Stimulated activated CD4-positive, alpha-beta T cell treated with anti-CD3 and anti-CD28 coated beads, Interleukin-4, amount 100 ng/mL, for 4 hours (primary cell): ENCODE measurements around the gene RAB12.
"Not testable (repeated sequence)": the region's sequence is repeated elsewhere in the genome, so short reads cannot be mapped to it uniquely, and the experiment has no call there.

Source experiments
- DNase-seq, 2 experiments: peaks; one replicate each; pipeline ENCODE4 v3.0.0-alpha.2; 2020

RAB12 gene

GRCh38 chr18:8651478-8652261, 42.4 kb downstream of the RAB12 start:
- not testable (repeated sequence) for DNase-seq

DNA sequence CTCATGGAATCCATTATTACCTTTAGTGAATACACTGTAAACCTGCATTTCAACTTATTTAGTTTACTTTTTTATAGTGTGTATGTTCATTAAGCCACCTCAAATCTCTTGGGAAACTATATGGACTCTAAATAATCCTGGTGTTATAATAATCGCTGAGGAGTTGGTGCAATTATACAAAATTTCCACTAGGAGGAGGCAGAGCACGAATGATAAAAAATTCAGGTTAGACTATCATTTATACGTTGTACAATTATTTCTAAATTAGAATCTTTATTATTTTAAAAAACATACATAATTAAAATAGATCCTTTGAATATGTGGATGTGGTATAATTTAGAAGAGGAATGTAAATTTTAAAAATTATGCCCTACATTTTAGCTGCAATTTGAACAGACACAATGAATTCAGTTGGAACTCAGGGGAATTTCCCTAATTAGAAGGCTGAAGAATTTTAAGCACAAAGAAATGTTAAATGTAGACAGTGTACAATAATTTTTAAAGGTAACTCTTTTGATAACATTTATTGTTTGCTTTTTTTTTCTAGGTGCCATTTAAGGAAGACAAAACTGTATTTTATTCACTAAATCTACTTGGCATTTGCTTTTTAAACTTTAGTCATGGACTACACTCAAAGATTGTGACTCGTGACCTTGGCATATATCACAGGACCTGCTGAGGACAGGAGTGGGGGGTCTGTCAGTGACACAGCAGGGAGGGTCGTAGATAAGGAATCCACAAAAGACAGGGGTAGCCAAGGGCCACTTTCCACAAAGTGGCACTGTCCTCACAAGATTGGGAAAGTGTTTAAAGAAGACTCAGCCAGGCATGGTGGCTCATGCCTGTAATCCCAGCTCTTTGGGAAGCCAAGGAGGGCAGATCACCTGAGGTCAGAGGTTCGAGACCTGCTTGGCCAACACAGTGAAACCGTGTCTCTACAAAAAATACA, 45.5 kb downstream of the RAB12 start:
- no peak for DNase-seq

DNA sequence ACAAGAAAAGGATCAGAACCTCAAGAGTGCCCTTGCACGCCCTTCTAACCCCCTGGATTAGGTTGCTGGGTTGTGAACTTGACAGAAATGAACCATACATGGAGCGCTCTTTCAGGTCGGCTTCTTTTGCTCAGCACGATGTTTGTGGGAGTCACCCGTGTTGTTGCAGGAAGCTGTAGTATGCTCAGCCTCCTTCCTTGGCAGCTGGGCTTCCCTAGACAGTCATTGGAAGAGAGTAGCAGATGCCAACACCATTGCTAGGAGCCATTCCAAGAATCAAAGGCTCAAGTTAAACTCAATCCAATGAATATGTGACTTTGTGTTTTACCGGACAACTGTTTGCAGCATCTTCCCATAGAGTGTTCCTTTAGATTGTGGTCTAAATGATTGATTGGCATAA, 47.0 kb downstream of the RAB12 start:
- no peak for DNase-seq

DNA sequence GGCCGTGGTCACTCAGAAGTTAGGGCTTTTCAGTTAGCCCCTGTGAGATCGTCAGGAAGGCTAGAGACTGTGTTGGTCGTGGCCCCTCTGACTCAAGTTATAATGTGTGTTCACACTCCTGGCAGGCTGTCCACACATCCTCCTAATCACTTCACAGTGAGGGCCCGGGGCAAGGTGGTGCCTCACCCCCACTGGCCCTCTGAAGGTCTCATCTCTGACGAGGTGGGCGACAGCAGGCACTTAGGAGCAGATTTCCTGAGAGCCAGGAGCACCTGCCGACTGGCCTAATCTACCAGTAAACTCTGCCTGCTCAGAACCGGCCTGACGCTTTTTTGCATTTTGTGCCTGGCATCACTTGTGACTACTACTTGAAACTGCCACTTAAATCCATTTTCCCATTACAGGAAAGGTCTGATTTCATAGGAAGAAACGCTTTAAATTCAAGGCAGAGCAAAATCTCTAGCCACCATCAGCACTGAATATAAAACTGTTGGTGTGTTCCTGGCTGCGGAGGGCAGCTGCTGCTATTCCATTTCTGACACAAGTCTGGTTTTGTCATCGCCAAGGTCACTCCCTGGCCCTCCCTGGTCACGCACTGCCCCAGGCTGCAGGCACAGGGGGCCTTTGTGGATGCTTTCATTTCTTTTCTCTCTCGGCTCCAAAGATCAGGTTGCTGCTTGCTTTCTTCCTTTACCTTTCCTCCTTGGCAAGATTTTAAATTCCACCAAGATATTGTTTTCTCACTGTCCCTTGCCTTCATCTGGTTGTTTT, 48.0 kb downstream of the RAB12 start:
- DNase-seq, result no peak

GRCh38 chr18:8657873-8658470, 48.7 kb downstream of the RAB12 start:
- DNase-seq, result no peak

DNA sequence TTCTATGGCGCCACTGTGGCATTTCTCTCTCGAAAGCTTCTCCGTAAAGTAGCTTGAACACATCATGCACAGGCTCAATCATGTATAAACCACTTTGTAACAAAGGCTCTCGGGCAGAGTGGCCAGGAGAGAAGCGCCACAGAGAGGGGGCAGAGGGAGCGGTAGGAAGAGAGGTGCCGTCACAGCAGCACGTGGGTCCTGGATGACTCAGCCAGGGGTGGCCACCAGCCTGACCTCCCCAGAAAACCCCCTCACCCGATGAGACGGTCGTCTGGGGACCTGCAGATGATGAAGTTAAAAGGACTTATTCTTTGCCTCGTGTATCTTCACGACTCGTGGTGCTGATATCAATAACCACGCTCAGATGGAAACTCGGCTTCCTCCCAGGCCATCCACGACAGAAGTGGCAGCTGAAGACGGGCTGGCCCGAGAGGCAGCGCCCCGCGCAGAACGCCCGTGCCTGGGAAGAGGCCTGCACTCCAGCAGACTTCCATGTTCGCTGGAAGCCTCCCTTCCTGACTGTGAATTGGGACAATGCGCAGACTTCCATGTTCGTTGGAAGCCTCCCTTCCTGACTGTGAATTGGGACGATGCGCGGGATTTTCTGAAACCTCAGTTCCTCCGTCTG, 49.7 kb downstream of the RAB12 start:
- no peak for DNase-seq

- no peak for DNase-seq
These were observed 50.5 kb downstream of the RAB12 start for GRCh38 chr18:8659609-8660242.

DNA sequence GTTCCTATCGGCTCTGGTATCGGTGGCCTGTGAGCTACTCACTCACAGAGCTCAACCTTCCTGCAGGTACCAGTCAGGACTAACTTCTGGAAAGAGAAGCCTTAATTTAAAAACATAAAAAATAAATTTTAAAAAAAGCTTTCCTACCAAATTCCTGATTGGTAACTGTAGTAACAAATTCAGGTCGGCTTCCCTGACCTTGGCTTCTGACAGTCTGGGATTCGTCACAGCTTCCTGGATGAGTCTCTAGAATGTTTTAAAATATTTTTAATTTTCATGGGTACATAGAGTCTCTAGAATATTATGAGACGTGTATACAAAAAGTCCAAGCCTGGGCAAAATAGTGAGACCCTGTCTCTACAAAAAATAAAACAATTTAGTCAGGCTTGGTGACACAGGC, 51.1 kb downstream of the RAB12 start:
- DNase-seq, result no peak

- DNase-seq, result no peak
These were observed 52.7 kb downstream of the RAB12 start for GRCh38 chr18:8661754-8662559.

DNA sequence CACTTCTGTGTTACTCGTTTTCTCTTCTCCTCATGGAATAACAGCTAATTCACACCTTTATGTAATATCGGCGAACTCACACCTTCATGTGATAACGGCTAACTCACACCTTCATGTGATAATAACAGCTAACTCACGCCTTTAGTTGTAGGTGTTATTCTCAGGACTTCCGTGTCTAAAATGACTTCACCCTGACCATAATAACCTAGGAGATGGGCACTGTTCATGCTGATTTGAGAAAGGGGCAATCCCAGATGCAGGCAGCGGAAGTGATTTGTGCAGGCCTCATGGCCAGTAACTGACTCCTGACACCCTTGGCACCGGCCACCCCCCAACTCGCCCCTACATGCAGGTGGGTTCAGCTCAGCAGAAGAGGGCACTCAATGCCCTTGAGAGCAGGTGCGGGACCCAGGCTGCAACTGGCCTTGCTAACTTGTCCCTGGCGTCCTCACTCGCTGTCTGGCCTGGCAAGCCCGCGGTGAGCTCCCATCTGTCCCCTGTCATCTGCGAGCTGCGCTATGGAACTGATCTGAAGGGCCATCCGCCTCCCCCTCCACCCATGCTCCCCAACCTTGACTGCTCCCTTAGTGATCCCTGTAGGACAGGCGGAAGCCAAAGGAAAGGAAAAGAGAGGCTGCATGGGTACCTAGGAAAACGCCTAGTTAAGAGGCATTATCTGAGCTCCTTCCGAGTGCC, 53.5 kb downstream of the RAB12 start:
- DNase-seq, result no peak

DNA sequence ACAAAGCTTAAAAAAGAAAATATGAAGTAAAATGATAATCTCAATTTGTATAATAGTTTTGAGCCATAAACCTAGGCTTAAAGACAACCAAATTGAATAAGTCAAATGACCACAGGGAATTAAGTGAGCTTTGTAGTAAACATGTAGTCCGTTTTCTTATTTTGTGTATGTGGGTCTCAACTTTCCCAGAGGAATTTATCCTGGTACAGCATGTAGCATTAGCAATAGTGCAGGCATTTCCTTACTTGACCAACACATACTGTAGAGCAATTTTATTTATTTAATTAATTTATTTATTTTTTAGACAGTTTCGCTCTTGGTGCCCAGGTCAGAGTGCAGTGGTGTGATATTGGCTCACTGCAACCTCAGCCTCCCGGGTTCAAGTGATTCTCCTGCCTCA, 58.6 kb downstream of the RAB12 start:
- no peak for DNase-seq

DNA sequence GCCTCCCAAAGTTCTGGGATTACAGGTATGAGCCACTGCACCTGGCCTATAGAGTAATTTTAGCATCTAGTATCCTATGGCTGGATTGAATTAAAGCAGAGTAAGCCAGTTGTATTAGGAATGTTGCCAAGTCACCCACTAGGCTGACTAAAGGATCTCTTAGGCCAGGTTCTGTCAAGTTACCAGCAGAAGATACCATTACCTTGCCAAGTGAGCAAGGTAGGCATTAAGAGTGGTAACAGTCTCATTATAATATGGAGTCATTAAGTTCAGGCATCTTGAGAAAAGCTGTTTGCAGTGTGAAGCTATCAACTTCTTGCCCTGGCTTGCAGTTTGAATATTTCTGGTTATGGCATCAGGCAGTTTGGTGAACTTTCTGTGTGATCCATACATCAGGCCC, 59.1 kb downstream of the RAB12 start:
- no peak for DNase-seq

- DNase-seq, result no peak
These were observed 60.3 kb downstream of the RAB12 start for GRCh38 chr18:8669571-8669970.

DNA sequence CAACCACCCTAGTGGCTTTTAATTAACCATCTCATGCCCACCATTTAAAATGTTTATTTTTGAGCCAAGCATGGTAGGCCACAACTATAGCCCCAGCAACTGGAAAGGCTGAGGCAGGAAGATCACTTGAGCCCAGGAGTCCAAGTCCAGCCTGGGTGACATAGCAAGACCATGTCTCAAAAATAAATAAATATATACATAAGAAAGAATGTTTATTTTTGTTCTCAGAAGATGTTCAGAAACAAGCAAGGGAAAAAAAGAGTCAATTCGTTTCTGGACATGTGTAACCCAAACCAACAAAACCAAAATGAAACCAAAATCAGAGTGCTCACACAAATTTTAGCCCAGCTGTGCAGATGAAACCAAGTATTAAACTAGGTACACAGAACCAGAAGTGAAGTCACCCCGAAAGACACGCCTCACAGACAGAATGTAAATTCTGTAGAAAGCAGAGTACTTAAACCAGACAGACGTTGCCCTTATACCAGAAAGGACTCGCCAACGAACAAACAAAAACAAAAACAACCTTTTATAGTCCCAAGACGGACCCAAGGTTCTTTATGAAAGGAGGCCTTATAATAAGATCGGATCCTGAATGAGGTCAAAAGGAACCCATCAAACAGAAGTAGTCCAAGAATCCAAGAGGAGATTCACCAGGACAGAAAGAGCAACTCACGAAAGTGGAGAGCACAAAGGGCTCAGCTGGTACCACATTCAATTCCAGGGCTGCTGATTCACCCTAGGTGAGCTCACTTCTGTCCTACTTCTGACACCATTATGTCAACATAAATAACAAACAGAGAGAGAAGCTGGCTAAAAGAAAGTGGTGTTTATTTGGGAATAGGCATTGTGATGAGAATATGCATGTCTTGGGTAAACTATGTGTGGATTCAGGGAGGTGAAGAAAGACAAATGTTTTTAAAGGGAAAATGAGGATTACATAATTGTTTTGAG, 64.3 kb downstream of the RAB12 start:
- DNase-seq, result no peak

- DNase-seq, result no peak
These were observed 65.8 kb downstream of the RAB12 start for GRCh38 chr18:8675057-8675456.

GRCh38 chr18:8681196-8681595, 72.0 kb downstream of the RAB12 start:
- DNase-seq, result no peak

DNA sequence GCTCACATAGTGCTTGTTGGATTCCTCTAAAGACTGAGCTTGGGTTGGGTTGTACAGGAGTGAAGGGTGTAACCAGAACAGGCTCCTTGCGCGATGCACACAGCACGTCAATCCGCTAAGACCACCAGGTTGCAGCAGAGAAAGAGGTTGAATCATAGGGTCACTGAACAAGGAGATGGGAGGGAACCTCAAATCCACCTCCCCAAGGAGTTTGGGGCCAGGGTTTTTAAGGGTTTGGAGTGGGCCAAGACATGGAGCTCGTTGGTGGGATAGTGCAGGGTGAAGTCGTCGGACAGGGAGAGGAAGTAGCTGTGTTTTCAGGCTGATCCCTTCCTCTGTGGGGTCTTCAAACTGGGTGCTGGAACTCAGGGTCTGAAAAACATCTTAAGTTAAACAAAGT, 75.3 kb downstream of the RAB12 start:
- DNase-seq, result no peak

GRCh38 chr18:8685141-8685913, 76.1 kb downstream of the RAB12 start:
- DNase-seq, result no peak

DNA sequence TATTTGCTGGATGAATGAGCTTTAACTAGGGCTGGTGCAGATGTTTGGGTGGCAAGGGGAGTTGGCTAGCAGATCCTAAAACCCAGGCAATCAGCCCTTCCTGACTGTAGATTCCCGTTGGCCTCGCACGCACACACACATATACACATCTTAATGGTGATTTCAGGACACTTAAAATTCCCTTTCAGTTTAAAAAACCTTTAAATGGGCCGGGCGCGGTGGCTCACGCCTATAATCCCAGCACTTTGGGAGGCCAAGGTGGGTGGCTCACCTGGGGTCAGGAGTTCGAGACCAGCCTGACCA, 76.6 kb downstream of the RAB12 start:
- DNase-seq, result no peak
